LNCaP clone FGC (cell line): ENCODE results near the gene PCSK2.

Experiments used
- DNase-seq: peaks from one replicate; pipeline ENCODE4 v3.0.0-alpha.2; 2011; ENCODE audit warnings: low read depth
- H3K4me3 ChIP-seq: 2 replicates; pipeline ENCODE4 v1.5.1; 2011; ENCODE audit warnings: mild to moderate bottlenecking, low read depth, low read length, control low read depth
- CTCF ChIP-seq: IDR thresholded peaks from 2 replicates; pipeline ENCODE4 v1.5.1; 2012; ENCODE audit warnings: mild to moderate bottlenecking; ENCODE audit not compliant: control insufficient read depth, insufficient read depth; ENCODE audit errors: extremely low read depth

Gene PCSK2

GRCh38 chr20:17465236-17465635 lies 238.4 kb downstream of the PCSK2 start:
- H3K4me3 ChIP-seq, result no peak overlapping the region
- DNase-seq, result no peak
- no peak for TF ChIP-seq CTCF

- H3K4me3 ChIP-seq, result no peak overlapping the region
- no peak for TF ChIP-seq CTCF
Observed at GRCh38 chr20:17466641-17467040, 239.8 kb downstream of the PCSK2 start.

GRCh38 chr20:17467120-17467655 lies 240.3 kb downstream of the PCSK2 start:
- no peak for DNase-seq
- no peak for TF ChIP-seq CTCF
- no peak overlapping the region for H3K4me3 ChIP-seq

More at GRCh38 chr20:17466641-17467040, 239.8 kb downstream of the PCSK2 start:
- no peak for DNase-seq

GRCh38 chr20:17468073-17468840 lies 241.4 kb downstream of the PCSK2 start:
- no peak for TF ChIP-seq CTCF
- H3K4me3 ChIP-seq, result no peak overlapping the region
- DNase-seq, result no peak

GRCh38 chr20:17469246-17470030 lies 242.6 kb downstream of the PCSK2 start:
- no peak for DNase-seq
- TF ChIP-seq CTCF, result no peak
- no peak overlapping the region for H3K4me3 ChIP-seq

- no peak overlapping the region for H3K4me3 ChIP-seq
- no peak for DNase-seq
- TF ChIP-seq CTCF, result no peak
Observed at GRCh38 chr20:17470521-17470920, 243.7 kb downstream of the PCSK2 start.

- TF ChIP-seq CTCF, result no peak
- no peak overlapping the region for H3K4me3 ChIP-seq
- DNase-seq, result no peak
Observed at GRCh38 chr20:17470973-17471372, 244.1 kb downstream of the PCSK2 start.
